Hepatocyte (in vitro differentiated cells): ENCODE measurements around the gene SFMBT2.
"Not testable (repeated sequence)": the region's sequence is repeated elsewhere in the genome, so short reads cannot be mapped to it uniquely, and the experiment has no call there.

Experiments used
- EZH2phosphoT487 ChIP-seq: fragments of 200-600 bp; sonication (generic); IDR thresholded peaks from one replicate; pipeline ENCODE4 v1.6.1; 2018; ENCODE audit warnings: antibody characterized with exemption, mild to moderate bottlenecking, low read depth, moderate library complexity; ENCODE audit not compliant: unreplicated experiment, severe bottlenecking
- TF ChIP-seq, protein P1 (sequence below): fragments of 200-600 bp; sonication (generic); IDR thresholded peaks from 2 replicates; pipeline ENCODE4 v1.5.1; 2016; ENCODE audit warnings: antibody characterized with exemption, mild to moderate bottlenecking; ENCODE audit not compliant: poor library complexity

GRCh38 chr10:7182327-7182726, 228.5 kb downstream of the SFMBT2 start:
- TF ChIP-seq, protein P1, sequence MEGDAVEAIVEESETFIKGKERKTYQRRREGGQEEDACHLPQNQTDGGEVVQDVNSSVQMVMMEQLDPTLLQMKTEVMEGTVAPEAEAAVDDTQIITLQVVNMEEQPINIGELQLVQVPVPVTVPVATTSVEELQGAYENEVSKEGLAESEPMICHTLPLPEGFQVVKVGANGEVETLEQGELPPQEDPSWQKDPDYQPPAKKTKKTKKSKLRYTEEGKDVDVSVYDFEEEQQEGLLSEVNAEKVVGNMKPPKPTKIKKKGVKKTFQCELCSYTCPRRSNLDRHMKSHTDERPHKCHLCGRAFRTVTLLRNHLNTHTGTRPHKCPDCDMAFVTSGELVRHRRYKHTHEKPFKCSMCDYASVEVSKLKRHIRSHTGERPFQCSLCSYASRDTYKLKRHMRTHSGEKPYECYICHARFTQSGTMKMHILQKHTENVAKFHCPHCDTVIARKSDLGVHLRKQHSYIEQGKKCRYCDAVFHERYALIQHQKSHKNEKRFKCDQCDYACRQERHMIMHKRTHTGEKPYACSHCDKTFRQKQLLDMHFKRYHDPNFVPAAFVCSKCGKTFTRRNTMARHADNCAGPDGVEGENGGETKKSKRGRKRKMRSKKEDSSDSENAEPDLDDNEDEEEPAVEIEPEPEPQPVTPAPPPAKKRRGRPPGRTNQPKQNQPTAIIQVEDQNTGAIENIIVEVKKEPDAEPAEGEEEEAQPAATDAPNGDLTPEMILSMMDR, result not testable (repeated sequence)
- TF ChIP-seq EZH2phosphoT487, result not testable (repeated sequence)
